HL-60/S4 (cell line): ENCODE measurements around the gene PJA1.

Experiments
- in situ Hi-C: fragments of 300-500 bp; cut with MboI; formaldehyde crosslinking; loops from 2 replicates; pipeline ENCODE4 v1.14.3; 2022; ENCODE audit warnings: low sequenced_read_pairs

PJA1 gene

GRCh38 chrX:69119122-69119521 lies 46.1 kb downstream of the PJA1 start:
- in situ Hi-C loops, result no loop called here

GRCh38 chrX:69117876-69118526 lies 47.3 kb downstream of the PJA1 start:
- in situ Hi-C loops, result no loop called here

- in situ Hi-C loops, result no loop called here
Observed at GRCh38 chrX:69116077-69116476, 49.2 kb downstream of the PJA1 start.

GRCh38 chrX:69113723-69114122 lies 51.5 kb downstream of the PJA1 start:
- in situ Hi-C loops, result no loop called here
